ENCODE results near the gene TOMM40. TPM values are rescaled to one million over a fixed set of nuclear protein-coding genes. Genes with fewer than 3 reads are reported as not detected.

The TOMM40 gene
- total RNA-seq, 2 donors from 2014 or later, result 19.7 to 34.3 TPM

DNA sequence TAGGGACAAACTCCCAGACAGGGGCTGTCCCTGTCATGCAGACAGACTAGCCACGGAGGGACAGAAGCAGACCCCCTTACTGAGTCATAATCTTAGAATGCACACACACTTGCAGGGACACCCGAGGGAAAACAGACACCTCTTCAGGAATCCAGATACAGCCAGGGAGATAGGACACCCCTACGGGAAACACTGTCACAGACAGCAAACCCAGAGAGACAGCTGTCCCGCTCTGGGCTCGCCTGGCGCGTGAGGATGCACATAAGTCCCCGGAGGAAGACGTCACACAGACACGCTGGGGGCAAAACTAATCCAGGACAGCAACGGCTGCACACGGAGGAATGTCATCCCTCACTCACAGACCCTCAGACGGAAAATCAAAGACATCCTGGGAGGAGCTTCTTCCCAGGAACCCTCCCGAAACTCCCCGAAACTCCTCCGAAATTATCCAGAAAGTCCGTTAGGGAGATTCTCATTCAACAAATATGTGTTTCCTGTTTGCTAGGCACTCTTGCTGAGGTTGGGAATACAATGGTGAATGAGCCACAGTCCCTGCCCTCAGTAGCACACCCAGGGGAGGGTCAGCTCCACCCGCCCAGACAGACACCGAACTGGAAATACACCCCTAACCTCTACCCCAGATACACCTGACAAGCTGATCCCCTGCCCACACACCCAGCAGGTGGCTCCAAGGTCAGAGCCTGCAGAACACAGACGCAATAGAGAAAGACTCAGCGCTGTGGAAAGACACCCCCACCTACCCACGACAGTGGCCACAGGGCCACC, 15.2 kb upstream of the TOMM40 start:
- Histone ChIP-seq H3K36me3 (replicated peaks in 1 of 2; ENCODE audit: insufficient read depth in 1 of 2, low read depth in 2 of 2) (peaks cover 13 to 17% of the 10 kb centered on the region in 2 donors), H3K4me3 (no peak overlapping the region), H3K27ac (peak overlapping the region in 2 of 4 donors; percentile 7 to 51), H3K9me3 (no peaks in the 10 kb centered on the region), H3K27me3 (no peaks in the 10 kb centered on the region), H3K4me1 (peaks cover 13% of the 10 kb centered on the region)
- ATAC-seq (peak; percentile 62), DNase-seq (peak; percentile 30 to 71 (median 50))
- intact Hi-C loops (cut with DNase I), result no loop called here
- TF ChIP-seq POLR2A (IDR thresholded peaks at IDR 0.05), result no peak
- TF ChIP-seq, protein P1, sequence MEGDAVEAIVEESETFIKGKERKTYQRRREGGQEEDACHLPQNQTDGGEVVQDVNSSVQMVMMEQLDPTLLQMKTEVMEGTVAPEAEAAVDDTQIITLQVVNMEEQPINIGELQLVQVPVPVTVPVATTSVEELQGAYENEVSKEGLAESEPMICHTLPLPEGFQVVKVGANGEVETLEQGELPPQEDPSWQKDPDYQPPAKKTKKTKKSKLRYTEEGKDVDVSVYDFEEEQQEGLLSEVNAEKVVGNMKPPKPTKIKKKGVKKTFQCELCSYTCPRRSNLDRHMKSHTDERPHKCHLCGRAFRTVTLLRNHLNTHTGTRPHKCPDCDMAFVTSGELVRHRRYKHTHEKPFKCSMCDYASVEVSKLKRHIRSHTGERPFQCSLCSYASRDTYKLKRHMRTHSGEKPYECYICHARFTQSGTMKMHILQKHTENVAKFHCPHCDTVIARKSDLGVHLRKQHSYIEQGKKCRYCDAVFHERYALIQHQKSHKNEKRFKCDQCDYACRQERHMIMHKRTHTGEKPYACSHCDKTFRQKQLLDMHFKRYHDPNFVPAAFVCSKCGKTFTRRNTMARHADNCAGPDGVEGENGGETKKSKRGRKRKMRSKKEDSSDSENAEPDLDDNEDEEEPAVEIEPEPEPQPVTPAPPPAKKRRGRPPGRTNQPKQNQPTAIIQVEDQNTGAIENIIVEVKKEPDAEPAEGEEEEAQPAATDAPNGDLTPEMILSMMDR (IDR thresholded peaks at IDR 0.05), result peak in 1 of 7 experiments; percentile 15
- WGBS, 2 donors, result 56 to 72% methylated on average over 8 to 22 of the region's 22 CpGs

DNA sequence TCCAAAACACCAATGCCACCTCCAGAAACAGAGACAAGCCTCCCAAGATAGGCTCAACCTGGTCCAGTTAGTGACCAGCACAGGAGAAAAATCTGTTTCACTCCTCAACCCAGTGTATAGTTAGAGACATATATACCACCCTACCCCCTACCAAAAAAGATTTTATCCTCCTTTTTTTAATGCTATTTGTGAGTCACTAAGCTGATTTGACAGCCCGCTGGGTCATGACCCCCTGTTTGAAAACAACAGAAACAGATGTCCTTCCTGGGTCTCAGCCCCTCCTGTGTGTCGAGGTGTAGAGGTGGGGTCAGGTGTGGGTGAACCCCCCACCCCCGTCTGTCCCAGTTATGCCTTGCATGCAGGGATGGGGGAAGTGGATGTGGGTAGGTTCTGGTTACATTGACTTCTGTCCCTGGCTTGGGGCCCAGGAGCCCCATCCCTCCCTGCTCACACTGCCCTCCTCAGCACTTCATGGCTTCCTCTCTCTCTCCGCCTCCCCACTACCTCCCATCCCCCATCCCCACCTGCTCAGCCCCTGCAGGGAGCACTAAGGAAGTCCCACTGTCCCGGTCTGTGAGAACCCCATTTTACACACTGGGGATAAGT, 14.0 kb upstream of the TOMM40 start:
- DNase-seq (no peak), ATAC-seq (no peak)
- no peak overlapping the region for H3K4me3 ChIP-seq
- H3K27ac ChIP-seq, result peak overlapping the region in 1 of 4 donors; percentile 51
- peaks cover 10 to 15% of the 10 kb centered on the region in 2 donors for H3K36me3 ChIP-seq (replicated peaks in 1 of 2; ENCODE audit: insufficient read depth in 1 of 2, low read depth in 2 of 2)
- H3K4me1 ChIP-seq, result peaks cover 13% of the 10 kb centered on the region
- intact Hi-C loops (cut with DNase I), result no loop called here
- 72 to 75% methylated on average over 5 of the region's 5 CpGs for WGBS, 2 donors
- no peak for TF ChIP-seq POLR2A (IDR thresholded peaks at IDR 0.05)
- TF ChIP-seq, protein P1 (IDR thresholded peaks at IDR 0.05), result no peak
- H3K9me3 ChIP-seq, result no peaks in the 10 kb centered on the region
- no peaks in the 10 kb centered on the region for H3K27me3 ChIP-seq

DNA sequence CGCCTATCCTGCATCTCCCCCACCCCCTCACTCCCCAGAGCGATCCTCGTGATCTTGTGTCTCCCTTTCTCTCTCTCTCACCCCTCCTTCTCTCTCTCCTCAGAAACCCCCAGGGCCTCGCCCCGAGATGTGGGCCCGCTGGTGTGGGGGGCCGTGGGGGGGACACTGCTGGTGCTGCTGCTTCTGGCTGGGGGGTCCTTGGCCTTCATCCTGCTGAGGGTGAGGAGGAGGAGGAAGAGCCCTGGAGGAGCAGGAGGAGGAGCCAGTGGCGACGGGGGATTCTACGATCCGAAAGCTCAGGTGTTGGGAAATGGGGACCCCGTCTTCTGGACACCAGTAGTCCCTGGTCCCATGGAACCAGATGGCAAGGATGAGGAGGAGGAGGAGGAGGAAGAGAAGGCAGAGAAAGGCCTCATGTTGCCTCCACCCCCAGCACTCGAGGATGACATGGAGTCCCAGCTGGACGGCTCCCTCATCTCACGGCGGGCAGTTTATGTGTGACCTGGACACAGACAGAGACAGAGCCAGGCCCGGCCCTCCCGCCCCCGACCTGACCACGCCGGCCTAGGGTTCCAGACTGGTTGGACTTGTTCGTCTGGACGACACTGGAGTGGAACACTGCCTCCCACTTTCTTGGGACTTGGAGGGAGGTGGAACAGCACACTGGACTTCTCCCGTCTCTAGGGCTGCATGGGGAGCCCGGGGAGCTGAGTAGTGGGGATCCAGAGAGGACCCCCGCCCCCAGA, 12.8 kb upstream of the TOMM40 start:
- Histone ChIP-seq H3K4me1 (peaks cover 13% of the 10 kb centered on the region), H3K4me3 (no peak overlapping the region), H3K9me3 (no peaks in the 10 kb centered on the region), H3K36me3 (replicated peaks in 1 of 2; ENCODE audit: insufficient read depth in 1 of 2, low read depth in 2 of 2) (peaks cover 10% of the 10 kb centered on the region in 2 donors), H3K27me3 (no peaks in the 10 kb centered on the region), H3K27ac (no peak overlapping the region)
- no peak for DNase-seq
- WGBS, 2 donors, result 80 to 85% methylated on average over 18 to 26 of the region's 26 CpGs
- no peak for ATAC-seq
- intact Hi-C loops (cut with DNase I), result no loop called here
- TF ChIP-seq POLR2A (IDR thresholded peaks at IDR 0.05), result no peak
- TF ChIP-seq, protein P1 (IDR thresholded peaks at IDR 0.05), result no peak

DNA sequence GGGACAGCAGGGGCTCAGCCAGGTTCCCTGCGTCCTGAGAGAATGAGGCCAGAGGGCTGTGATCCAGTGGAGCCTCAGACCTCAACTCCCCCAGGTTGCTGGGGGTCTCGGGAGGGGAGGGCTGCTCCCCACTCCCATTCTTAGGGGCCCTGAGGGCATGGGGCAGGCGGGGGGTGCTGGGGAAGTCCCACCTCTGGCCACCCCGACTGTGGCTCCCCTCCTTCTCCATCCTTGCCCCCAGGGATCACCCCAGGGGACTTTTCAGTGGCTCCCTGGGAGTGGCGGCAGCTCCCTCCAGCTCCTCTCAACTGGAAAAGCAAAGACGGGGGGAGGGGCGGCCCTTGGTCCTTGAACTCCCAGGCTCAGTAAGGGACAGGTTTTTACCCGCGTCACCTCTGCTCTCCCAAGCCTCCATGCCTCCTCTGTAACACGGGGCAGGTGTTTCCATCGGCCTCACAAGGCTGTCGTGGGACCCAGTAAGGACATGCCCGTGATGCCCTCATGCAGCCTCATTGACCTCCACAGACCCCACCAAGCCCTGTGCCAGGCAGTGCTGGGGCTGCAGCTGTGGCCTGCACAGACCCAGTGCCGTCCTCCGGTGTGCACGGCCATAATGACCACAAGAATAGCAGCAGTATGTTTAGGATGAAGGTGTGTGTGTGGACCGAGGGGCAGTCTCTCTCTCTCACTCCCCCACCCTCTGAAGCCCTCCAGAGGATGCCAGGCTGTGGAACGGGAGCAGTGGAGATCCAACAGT, 11.6 kb upstream of the TOMM40 start:
- ATAC-seq (no peak), DNase-seq (no peak)
- intact Hi-C loops (cut with DNase I), result no loop called here
- Histone ChIP-seq H3K4me3 (no peak overlapping the region), H3K9me3 (no peaks in the 10 kb centered on the region), H3K36me3 (replicated peaks in 1 of 2; ENCODE audit: insufficient read depth in 1 of 2, low read depth in 2 of 2) (peaks cover 3 to 5% of the 10 kb centered on the region in 2 donors), H3K4me1 (peaks cover 13% of the 10 kb centered on the region), H3K27me3 (no peaks in the 10 kb centered on the region), H3K27ac (no peak overlapping the region)
- TF ChIP-seq, protein P1 (IDR thresholded peaks at IDR 0.05), result no peak
- no peak for TF ChIP-seq POLR2A (IDR thresholded peaks at IDR 0.05)
- 70 to 80% methylated on average over 10 to 18 of the region's 18 CpGs for WGBS, 2 donors

Data from body of pancreas (tissue), 4 donors.